Nephron progenitor cell (in vitro differentiated cells): Measurements from ENCODE around the gene WNT5B.

ENCODE experiments used
- DNase-seq: peaks from one replicate; pipeline ENCODE4 v3.0.0; 2021
- H3K27ac Mint-ChIP-seq: 2 replicates; pipeline ENCODE4 v1.8.0; 2021; ENCODE audit warnings: mild to moderate bottlenecking, moderate library complexity, mixed read lengths
- H3K27me3 Mint-ChIP-seq: 2 replicates; pipeline ENCODE4 v1.8.0; 2021; ENCODE audit warnings: mild to moderate bottlenecking, low read depth, mixed read lengths; ENCODE audit not compliant: poor library complexity
- H3K36me3 Mint-ChIP-seq: 2 replicates; pipeline ENCODE4 v1.8.0; 2021; ENCODE audit warnings: low read depth, mixed read lengths
- H3K4me1 Mint-ChIP-seq: 2 replicates; pipeline ENCODE4 v1.8.0; 2021; ENCODE audit warnings: mixed read lengths
- H3K4me3 Mint-ChIP-seq: 2 replicates; pipeline ENCODE4 v1.8.0; 2021; ENCODE audit warnings: mild to moderate bottlenecking, moderate library complexity, mixed read lengths
- H3K9me3 Mint-ChIP-seq: 2 replicates; pipeline ENCODE4 v1.8.0; 2021; ENCODE audit warnings: mild to moderate bottlenecking, moderate library complexity, mixed read lengths
- TF ChIP-seq, protein P1 (sequence below): fragments of 200-600 bp; sonication (generic); IDR thresholded peaks from 2 replicates; pipeline ENCODE4 v1.5.0; 2021; ENCODE audit warnings: antibody characterized with exemption

WNT5B gene

DNA sequence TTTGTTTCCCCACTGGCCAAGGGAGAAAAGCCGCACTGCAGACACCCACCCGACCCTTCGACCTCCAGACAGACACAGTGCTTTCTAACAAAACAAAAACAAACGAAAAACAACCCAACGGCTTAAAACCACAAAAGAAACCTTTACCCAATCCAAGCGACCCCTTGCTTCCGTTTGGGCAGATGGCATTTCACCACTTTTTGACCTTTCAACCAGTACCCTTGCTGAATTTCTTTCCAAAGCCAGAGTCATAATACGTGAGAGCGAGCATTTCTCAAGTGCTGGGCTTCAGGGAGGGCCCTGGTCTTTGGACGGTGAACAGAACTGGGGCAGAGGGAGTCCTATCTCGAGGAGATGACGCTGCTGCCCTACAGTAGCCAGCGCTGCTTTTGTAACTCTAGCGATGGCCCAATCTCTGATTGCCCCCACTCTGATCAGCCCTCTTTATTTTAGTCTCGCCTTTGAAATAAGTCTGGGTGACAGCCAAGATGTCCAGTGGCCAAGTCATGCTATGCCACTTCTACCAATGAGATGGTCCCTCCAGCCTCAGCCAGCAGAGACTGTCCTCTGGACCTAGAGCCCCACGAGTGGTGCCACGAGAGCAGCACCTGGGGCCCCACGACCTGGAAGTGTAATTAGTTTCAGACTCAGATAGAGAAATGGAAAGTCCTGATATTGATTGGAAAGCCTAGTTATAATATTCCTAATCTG, 40.0 kb downstream of the WNT5B start:
- TF ChIP-seq, protein P1, sequence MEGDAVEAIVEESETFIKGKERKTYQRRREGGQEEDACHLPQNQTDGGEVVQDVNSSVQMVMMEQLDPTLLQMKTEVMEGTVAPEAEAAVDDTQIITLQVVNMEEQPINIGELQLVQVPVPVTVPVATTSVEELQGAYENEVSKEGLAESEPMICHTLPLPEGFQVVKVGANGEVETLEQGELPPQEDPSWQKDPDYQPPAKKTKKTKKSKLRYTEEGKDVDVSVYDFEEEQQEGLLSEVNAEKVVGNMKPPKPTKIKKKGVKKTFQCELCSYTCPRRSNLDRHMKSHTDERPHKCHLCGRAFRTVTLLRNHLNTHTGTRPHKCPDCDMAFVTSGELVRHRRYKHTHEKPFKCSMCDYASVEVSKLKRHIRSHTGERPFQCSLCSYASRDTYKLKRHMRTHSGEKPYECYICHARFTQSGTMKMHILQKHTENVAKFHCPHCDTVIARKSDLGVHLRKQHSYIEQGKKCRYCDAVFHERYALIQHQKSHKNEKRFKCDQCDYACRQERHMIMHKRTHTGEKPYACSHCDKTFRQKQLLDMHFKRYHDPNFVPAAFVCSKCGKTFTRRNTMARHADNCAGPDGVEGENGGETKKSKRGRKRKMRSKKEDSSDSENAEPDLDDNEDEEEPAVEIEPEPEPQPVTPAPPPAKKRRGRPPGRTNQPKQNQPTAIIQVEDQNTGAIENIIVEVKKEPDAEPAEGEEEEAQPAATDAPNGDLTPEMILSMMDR, result no peak
- H3K36me3 Mint-ChIP-seq, result no peaks in the 10 kb centered on the region
- no peaks in the 10 kb centered on the region for H3K27me3 Mint-ChIP-seq
- H3K27ac Mint-ChIP-seq, result peak overlapping the region; percentile 99
- peak; percentile 25 for DNase-seq
- no peaks in the 10 kb centered on the region for H3K9me3 Mint-ChIP-seq
- peaks cover 68% of the 10 kb centered on the region for H3K4me1 Mint-ChIP-seq
- peak overlapping the region; percentile 44 for H3K4me3 Mint-ChIP-seq

DNA sequence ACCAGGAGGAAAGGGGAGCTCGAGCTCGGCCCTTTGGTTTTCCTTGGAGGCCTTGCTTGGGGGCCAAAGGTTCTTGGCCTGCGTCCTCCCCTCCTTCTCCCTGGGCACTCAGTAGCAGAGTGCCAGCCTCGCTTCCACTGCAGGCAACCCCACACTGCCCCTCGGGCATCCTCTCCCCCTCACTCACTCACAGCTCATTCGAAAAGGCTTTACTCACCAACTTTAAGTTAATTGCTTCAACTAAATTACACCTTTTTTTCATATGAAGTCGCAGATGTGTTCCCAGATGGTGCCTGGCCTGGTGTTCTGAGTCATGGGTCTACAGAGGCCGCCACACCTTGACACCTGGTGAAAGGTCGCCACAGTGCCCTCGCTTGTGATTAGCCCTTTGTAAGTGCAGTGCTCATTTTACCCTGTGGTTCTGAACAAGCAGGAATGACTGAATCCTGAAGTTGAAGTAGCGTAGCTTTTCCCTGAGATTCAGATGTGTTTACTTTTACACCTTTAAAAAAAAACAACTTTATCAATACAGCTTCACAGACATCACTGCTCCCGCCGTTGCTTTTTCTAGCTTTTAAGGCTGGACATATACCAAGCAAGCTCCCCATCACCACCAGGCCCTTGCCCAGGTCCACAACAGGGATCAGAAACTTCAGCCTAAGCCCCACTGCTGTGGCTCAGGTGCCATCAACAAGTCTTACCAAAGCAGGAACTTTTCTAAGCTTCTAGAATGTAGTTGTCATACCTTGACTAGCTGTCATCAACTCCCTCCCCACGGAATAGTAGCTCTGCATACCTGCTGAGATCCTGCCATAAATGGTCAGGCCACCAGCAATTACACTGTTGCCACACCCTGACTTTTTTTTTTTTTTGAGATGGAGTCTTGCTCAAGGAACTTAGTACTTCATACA, 41.6 kb downstream of the WNT5B start:
- Mint-ChIP-seq H3K27ac (peak overlapping the region; percentile 69), H3K4me1 (peaks cover 63% of the 10 kb centered on the region), H3K27me3 (no peaks in the 10 kb centered on the region), H3K9me3 (peaks cover under 1% of the 10 kb centered on the region), H3K4me3 (peak overlapping the region; percentile 33), H3K36me3 (no peaks in the 10 kb centered on the region)
- DNase-seq, result no peak
- TF ChIP-seq, protein P1, result no peak

DNA sequence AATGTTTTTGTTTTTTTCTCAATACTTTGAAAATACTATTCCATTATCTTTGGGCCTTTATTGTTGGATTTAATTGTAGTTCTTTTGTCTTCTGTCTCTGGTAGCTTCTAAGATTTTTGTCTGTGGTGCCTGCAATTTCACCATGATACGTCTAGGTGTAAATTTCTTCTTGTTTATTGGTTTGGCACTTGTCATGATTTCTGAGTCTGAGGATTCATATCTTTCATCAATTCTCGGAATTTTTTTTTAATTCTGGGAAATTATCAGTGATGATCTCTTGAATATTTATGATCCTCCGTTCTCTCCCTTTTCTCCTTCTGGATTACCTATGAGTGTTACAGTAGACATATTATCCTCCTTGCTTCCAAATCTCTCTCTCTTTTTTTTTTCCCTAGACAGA, 47.0 kb downstream of the WNT5B start:
- TF ChIP-seq, protein P1, result no peak
- Mint-ChIP-seq H3K36me3 (peaks cover 12% of the 10 kb centered on the region), H3K27ac (no peak overlapping the region), H3K27me3 (no peaks in the 10 kb centered on the region), H3K9me3 (peaks cover 17% of the 10 kb centered on the region), H3K4me3 (no peak overlapping the region), H3K4me1 (peaks cover 20% of the 10 kb centered on the region)
- no peak for DNase-seq

DNA sequence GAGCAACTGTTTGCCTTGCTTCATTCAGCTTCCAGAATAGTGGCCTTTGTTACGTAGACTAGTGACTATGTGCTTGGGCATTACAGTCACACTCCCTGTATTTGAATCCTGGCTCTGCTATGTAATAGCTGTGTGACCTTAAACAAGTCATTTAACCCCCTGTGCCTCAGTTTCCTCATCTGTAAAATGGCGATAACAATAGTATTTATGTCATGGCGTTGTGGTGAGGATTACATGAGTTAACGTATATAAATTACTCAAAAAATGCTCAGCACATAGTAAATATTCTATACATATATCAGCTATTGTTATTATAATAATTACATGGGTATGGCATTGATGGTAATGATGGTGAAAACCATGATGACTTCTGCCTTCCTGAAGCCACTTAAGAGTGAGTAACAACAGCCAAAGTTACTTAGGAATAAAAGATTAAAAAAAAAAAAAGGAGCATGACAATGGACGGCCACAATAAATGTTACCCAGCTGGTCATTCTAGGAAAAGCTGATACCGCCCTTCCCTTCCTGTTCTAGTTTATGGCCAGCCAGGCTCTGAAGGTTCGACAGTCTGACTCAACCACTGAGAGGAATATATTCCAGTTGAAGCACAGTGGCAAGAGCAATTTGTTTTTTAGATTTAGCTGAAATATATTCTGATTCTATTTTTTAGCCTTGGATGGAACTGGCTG, 51.9 kb downstream of the WNT5B start:
- DNase-seq, result no peak
- Mint-ChIP-seq H3K4me1 (peaks cover 28% of the 10 kb centered on the region), H3K9me3 (peaks cover 13% of the 10 kb centered on the region), H3K4me3 (no peak overlapping the region), H3K27me3 (no peaks in the 10 kb centered on the region), H3K36me3 (peaks cover 10% of the 10 kb centered on the region), H3K27ac (peak overlapping the region; percentile 93)
- TF ChIP-seq, protein P1, result no peak

DNA sequence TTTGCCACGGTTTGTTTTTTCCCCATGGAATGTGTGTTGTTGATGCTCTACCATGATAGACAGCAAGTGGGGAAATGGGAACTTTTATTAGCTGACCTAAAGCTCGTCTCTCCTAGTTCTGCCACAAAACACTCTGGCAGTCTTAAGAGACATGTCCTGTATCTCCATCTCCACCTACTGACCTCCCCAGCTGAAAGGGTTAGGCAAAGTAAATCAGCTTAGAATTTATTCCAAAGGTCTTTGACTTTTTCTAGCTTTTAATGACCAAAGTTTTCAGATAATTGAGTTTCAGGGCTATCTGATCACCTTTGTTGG, 52.4 kb downstream of the WNT5B start:
- DNase-seq, result no peak
- Mint-ChIP-seq H3K27ac (peak overlapping the region; percentile 93), H3K4me1 (peaks cover 28% of the 10 kb centered on the region), H3K9me3 (peaks cover 8% of the 10 kb centered on the region), H3K27me3 (no peaks in the 10 kb centered on the region), H3K36me3 (peaks cover 5% of the 10 kb centered on the region), H3K4me3 (no peak overlapping the region)
- TF ChIP-seq, protein P1, result no peak
